HFF-Myc (cell line): ENCODE results near the gene SQOR.

Experiments used
- DNase-seq: peaks from one replicate; pipeline ENCODE4 v3.0.0-alpha.2; 2011; ENCODE audit warnings: low read depth; ENCODE audit errors: extremely low read depth
- H3K4me3 ChIP-seq: replicated peaks from 2 replicates; pipeline ENCODE4 v1.5.1; 2011; ENCODE audit warnings: low read depth, mild to moderate bottlenecking, control low read depth, low read length
- CTCF ChIP-seq: IDR thresholded peaks from 2 replicates; pipeline ENCODE4 v1.5.1; 2012; ENCODE audit warnings: mild to moderate bottlenecking, low read depth, low read length, control low read depth; ENCODE audit errors: missing control alignments

The SQOR gene

GRCh38 chr15:45667002-45667401 is 32.2 kb downstream of the SQOR start:
- no peak overlapping the region for H3K4me3 ChIP-seq
- DNase-seq, result no peak
- no peak for TF ChIP-seq CTCF

GRCh38 chr15:45668386-45668785 is 33.6 kb downstream of the SQOR start:
- TF ChIP-seq CTCF, result no peak
- H3K4me3 ChIP-seq, result no peak overlapping the region
- DNase-seq, result no peak

- no peak for TF ChIP-seq CTCF
- no peak for DNase-seq
- H3K4me3 ChIP-seq, result no peak overlapping the region
These were observed 34.6 kb downstream of the SQOR start for GRCh38 chr15:45669422-45669821.

- no peak overlapping the region for H3K4me3 ChIP-seq
- TF ChIP-seq CTCF, result no peak
- DNase-seq, result no peak
These were observed 35.3 kb downstream of the SQOR start for GRCh38 chr15:45670091-45670490.

- DNase-seq, result no peak
- H3K4me3 ChIP-seq, result no peak overlapping the region
- no peak for TF ChIP-seq CTCF
These were observed 35.7 kb downstream of the SQOR start for GRCh38 chr15:45670511-45670910.

GRCh38 chr15:45674677-45675076 is 39.8 kb downstream of the SQOR start:
- H3K4me3 ChIP-seq, result no peak overlapping the region
- DNase-seq, result no peak
- TF ChIP-seq CTCF, result no peak

GRCh38 chr15:45677797-45678196 is 43.0 kb downstream of the SQOR start:
- no peak for DNase-seq
- H3K4me3 ChIP-seq, result no peak overlapping the region
- TF ChIP-seq CTCF, result no peak
